ENCODE measurements around the gene FBXL7.

GRCh38 chr5:15452781-15453180 lies 47.2 kb upstream of the FBXL7 start:
- TF ChIP-seq CTCF (optimal IDR thresholded peaks at IDR 0.05 in 1 of 3, IDR thresholded peaks at IDR 0.05 in 1 of 3, conservative IDR thresholded peaks at IDR 0.05 in 1 of 3; ENCODE audit: extremely low read depth in 1 of 3, insufficient read depth in 2 of 3, low read length in 3 of 3), result no peak
- TF ChIP-seq EZH2 (IDR thresholded peaks at IDR 0.05; ENCODE audit: low read length), result no peak
